ENCODE results near the gene LARP7.
A peak's percentile ranks its signal among the peaks of the same experiment; 100 is the strongest.
"Not testable (repeated sequence)": the region's sequence is repeated elsewhere in the genome, so short reads cannot be mapped to it uniquely, and the experiment has no call there.

Gene LARP7

GRCh38 chr4:112636688-112637551, at the start of gene LARP7, which contains the start of gene ZGRF1:
Gene LARP7, plus strand, starts transcription at chr4:112637143. Its CDS starts 7,527 bp downstream, at chr4:112644670.
Gene ZGRF1, minus strand, starts transcription at chr4:112636909. Its CDS starts 3,733 bp downstream, at chr4:112633176.
- Mint-ChIP-seq H3K4me3 (no peak within 1 kb of the TSS), H3K27ac (no peak within 1 kb of the TSS), H3K9me3 (no peaks in the 10 kb centered on the region), H3K4me1 (ENCODE audit: low read depth) (peaks cover 27% of the 10 kb centered on the region), H3K27me3 (ENCODE audit: low read depth) (no peaks in the 10 kb centered on the region), H3K36me3 (ENCODE audit: low read depth) (peaks cover 6% of the 10 kb centered on the region)

- H3K9me3 Mint-ChIP-seq = peaks cover 5% of the 10 kb centered on the region
- H3K27ac Mint-ChIP-seq = no peak overlapping the region
Measured at GRCh38 chr4:112589206-112589605, 47.7 kb upstream of the LARP7 start.

GRCh38 chr4:112591593-112591992, 45.4 kb upstream of the LARP7 start:
- peaks cover 2% of the 10 kb centered on the region for H3K4me1 Mint-ChIP-seq (ENCODE audit: low read depth)
- peaks cover 19% of the 10 kb centered on the region for H3K36me3 Mint-ChIP-seq (ENCODE audit: low read depth)
- H3K27me3 Mint-ChIP-seq (ENCODE audit: low read depth) = no peaks in the 10 kb centered on the region
- H3K27ac Mint-ChIP-seq = no peak overlapping the region
- H3K4me3 Mint-ChIP-seq = no peak overlapping the region
- peaks cover 5% of the 10 kb centered on the region for H3K9me3 Mint-ChIP-seq

More at GRCh38 chr4:112589206-112589605, 47.7 kb upstream of the LARP7 start:
- Mint-ChIP-seq H3K4me1 (ENCODE audit: low read depth) (peaks cover 2% of the 10 kb centered on the region), H3K36me3 (ENCODE audit: low read depth) (peaks cover 17% of the 10 kb centered on the region), H3K4me3 (no peak overlapping the region), H3K27me3 (ENCODE audit: low read depth) (no peaks in the 10 kb centered on the region)

GRCh38 chr4:112592717-112593116, 44.2 kb upstream of the LARP7 start:
- no peaks in the 10 kb centered on the region for H3K27me3 Mint-ChIP-seq (ENCODE audit: low read depth)
- H3K9me3 Mint-ChIP-seq = peaks cover 5% of the 10 kb centered on the region
- H3K4me1 Mint-ChIP-seq (ENCODE audit: low read depth) = peaks cover 2% of the 10 kb centered on the region
- H3K27ac Mint-ChIP-seq = no peak overlapping the region
- H3K36me3 Mint-ChIP-seq (ENCODE audit: low read depth) = peaks cover 19% of the 10 kb centered on the region
- H3K4me3 Mint-ChIP-seq = no peak overlapping the region

GRCh38 chr4:112593438-112594133, 43.4 kb upstream of the LARP7 start:
- H3K4me1 Mint-ChIP-seq (ENCODE audit: low read depth) = peaks cover 2% of the 10 kb centered on the region
- no peak overlapping the region for H3K4me3 Mint-ChIP-seq
- H3K9me3 Mint-ChIP-seq = peaks cover 5% of the 10 kb centered on the region
- H3K27ac Mint-ChIP-seq = no peak overlapping the region
- peaks cover 18% of the 10 kb centered on the region for H3K36me3 Mint-ChIP-seq (ENCODE audit: low read depth)
- H3K27me3 Mint-ChIP-seq (ENCODE audit: low read depth) = no peaks in the 10 kb centered on the region

- Mint-ChIP-seq H3K27me3 (ENCODE audit: low read depth) (no peaks in the 10 kb centered on the region), H3K4me3 (no peak overlapping the region), H3K9me3 (peaks cover 5% of the 10 kb centered on the region), H3K36me3 (ENCODE audit: low read depth) (peaks cover 16% of the 10 kb centered on the region), H3K27ac (no peak overlapping the region), H3K4me1 (ENCODE audit: low read depth) (no peaks in the 10 kb centered on the region)
Measured at GRCh38 chr4:112594993-112595392, 42.0 kb upstream of the LARP7 start.

GRCh38 chr4:112604589-112604988, 32.4 kb upstream of the LARP7 start:
- no peaks in the 10 kb centered on the region for H3K9me3 Mint-ChIP-seq
- no peaks in the 10 kb centered on the region for H3K4me1 Mint-ChIP-seq (ENCODE audit: low read depth)
- peaks cover 5% of the 10 kb centered on the region for H3K36me3 Mint-ChIP-seq (ENCODE audit: low read depth)
- no peak overlapping the region for H3K27ac Mint-ChIP-seq
- H3K4me3 Mint-ChIP-seq = no peak overlapping the region
- no peaks in the 10 kb centered on the region for H3K27me3 Mint-ChIP-seq (ENCODE audit: low read depth)

- not testable (repeated sequence) for H3K9me3 Mint-ChIP-seq; H3K36me3 Mint-ChIP-seq (ENCODE audit: low read depth); H3K27ac Mint-ChIP-seq
Measured at GRCh38 chr4:112612814-112613213, 24.1 kb upstream of the LARP7 start.

GRCh38 chr4:112616984-112617383, 20.0 kb upstream of the LARP7 start:
- Mint-ChIP-seq H3K27me3 (ENCODE audit: low read depth) (no peaks in the 10 kb centered on the region), H3K4me3 (no peak overlapping the region), H3K4me1 (ENCODE audit: low read depth) (no peaks in the 10 kb centered on the region), H3K27ac (no peak overlapping the region), H3K36me3 (ENCODE audit: low read depth) (peaks cover 9% of the 10 kb centered on the region), H3K9me3 (no peaks in the 10 kb centered on the region)

More at GRCh38 chr4:112612814-112613213, 24.1 kb upstream of the LARP7 start:
- H3K4me3 Mint-ChIP-seq; H3K4me1 Mint-ChIP-seq (ENCODE audit: low read depth); H3K27me3 Mint-ChIP-seq (ENCODE audit: low read depth): not testable (repeated sequence)

- H3K4me3 Mint-ChIP-seq = no peak overlapping the region
- H3K4me1 Mint-ChIP-seq (ENCODE audit: low read depth) = no peaks in the 10 kb centered on the region
- H3K36me3 Mint-ChIP-seq (ENCODE audit: low read depth) = peaks cover 30% of the 10 kb centered on the region
- H3K27ac Mint-ChIP-seq = no peak overlapping the region
- H3K27me3 Mint-ChIP-seq (ENCODE audit: low read depth) = no peaks in the 10 kb centered on the region
- H3K9me3 Mint-ChIP-seq = no peaks in the 10 kb centered on the region
Measured at GRCh38 chr4:112626228-112626627, 10.7 kb upstream of the LARP7 start.

- peaks cover 15% of the 10 kb centered on the region for H3K4me1 Mint-ChIP-seq (ENCODE audit: low read depth)
- no peaks in the 10 kb centered on the region for H3K9me3 Mint-ChIP-seq
- no peak overlapping the region for H3K4me3 Mint-ChIP-seq
- peak overlapping the region; percentile 59 for H3K27ac Mint-ChIP-seq
- H3K36me3 Mint-ChIP-seq (ENCODE audit: low read depth) = peaks cover under 1% of the 10 kb centered on the region
- H3K27me3 Mint-ChIP-seq (ENCODE audit: low read depth) = no peaks in the 10 kb centered on the region
Measured at GRCh38 chr4:112633477-112634235, 3.3 kb upstream of the LARP7 start.

- peaks cover 27% of the 10 kb centered on the region for H3K4me1 Mint-ChIP-seq (ENCODE audit: low read depth)
- no peaks in the 10 kb centered on the region for H3K27me3 Mint-ChIP-seq (ENCODE audit: low read depth)
- no peak overlapping the region for H3K4me3 Mint-ChIP-seq
- no peak overlapping the region for H3K27ac Mint-ChIP-seq
- peaks cover 6% of the 10 kb centered on the region for H3K36me3 Mint-ChIP-seq (ENCODE audit: low read depth)
- no peaks in the 10 kb centered on the region for H3K9me3 Mint-ChIP-seq
Measured at GRCh38 chr4:112637552-112637866, 566 bp downstream of the LARP7 start.

- H3K4me1 Mint-ChIP-seq (ENCODE audit: low read depth) = peaks cover 24% of the 10 kb centered on the region
- H3K27ac Mint-ChIP-seq = no peak overlapping the region
- H3K4me3 Mint-ChIP-seq = no peak overlapping the region
- H3K27me3 Mint-ChIP-seq (ENCODE audit: low read depth) = no peaks in the 10 kb centered on the region
- H3K9me3 Mint-ChIP-seq = no peaks in the 10 kb centered on the region
- H3K36me3 Mint-ChIP-seq (ENCODE audit: low read depth) = peaks cover 21% of the 10 kb centered on the region
Measured at GRCh38 chr4:112642526-112642925, 5.6 kb downstream of the LARP7 start.
